Measurements from ENCODE around the gene LRRIQ4. TPM values are rescaled to one million over a fixed set of nuclear protein-coding genes. Genes with fewer than 3 reads are reported as not detected.

The LRRIQ4 gene
- total RNA-seq, 1 donor from 2014 or later = not detected

GRCh38 chr3:169822091-169822490 lies 9.4 kb downstream of the LRRIQ4 start:
- H3K9me3 ChIP-seq (ENCODE audit: insufficient read depth, low read depth, low read length) = no peaks in the 10 kb centered on the region
- H3K9ac ChIP-seq (ENCODE audit: low read length) = no peak overlapping the region
- H3K4me3 Mint-ChIP-seq (ENCODE audit: unreplicated experiment) = no peak overlapping the region
- H3K4me1 Mint-ChIP-seq (ENCODE audit: low read depth, unreplicated experiment) = peaks cover 12% of the 10 kb centered on the region
- no peaks in the 10 kb centered on the region for H3K27me3 ChIP-seq (ENCODE audit: insufficient read depth, low read length)
- H3K36me3 Mint-ChIP-seq (ENCODE audit: low read depth, unreplicated experiment) = no peaks in the 10 kb centered on the region
- H3K4me2 ChIP-seq (ENCODE audit: low read length) = no peak overlapping the region
- FAIRE-seq (no peak), DNase-seq (ENCODE audit: low read depth) (no peak)
- no peaks in the 10 kb centered on the region for H3K9me3 Mint-ChIP-seq (ENCODE audit: unreplicated experiment)
- no peak overlapping the region for H2AFZ ChIP-seq (ENCODE audit: low read depth, low read length)
- H3K27ac ChIP-seq (ENCODE audit: low read depth, low read length) = no peak overlapping the region
- no peak overlapping the region for H3K4me3 ChIP-seq (ENCODE audit: insufficient read depth, low read depth, low read length)
- TF ChIP-seq EZH2 (IDR thresholded peaks at IDR 0.05; ENCODE audit: insufficient read depth, low read length) (no peak), CTCF (IDR thresholded peaks at IDR 0.05; ENCODE audit: insufficient read depth, low read depth, low read length) (no peak)
- H3K36me3 ChIP-seq (ENCODE audit: insufficient read depth, low read length) = no peaks in the 10 kb centered on the region
- H4K20me1 ChIP-seq (ENCODE audit: insufficient read depth, low read length) = no peaks in the 10 kb centered on the region
- H3K27me3 Mint-ChIP-seq (ENCODE audit: low read depth, unreplicated experiment) = no peaks in the 10 kb centered on the region
- no peak overlapping the region for H3K27ac Mint-ChIP-seq (ENCODE audit: unreplicated experiment)
- H3K4me1 ChIP-seq (ENCODE audit: insufficient read depth, low read length) = peaks cover 7% of the 10 kb centered on the region
- H3K79me2 ChIP-seq (ENCODE audit: insufficient read depth, low read length) = no peaks in the 10 kb centered on the region

GRCh38 chr3:169822540-169822939 lies 9.9 kb downstream of the LRRIQ4 start:
- no peak overlapping the region for H3K9ac ChIP-seq (ENCODE audit: low read length)
- H4K20me1 ChIP-seq (ENCODE audit: insufficient read depth, low read length) = no peaks in the 10 kb centered on the region
- H3K79me2 ChIP-seq (ENCODE audit: insufficient read depth, low read length) = no peaks in the 10 kb centered on the region
- no peak overlapping the region for H3K4me2 ChIP-seq (ENCODE audit: low read length)
- H3K4me3 ChIP-seq (ENCODE audit: insufficient read depth, low read depth, low read length) = no peak overlapping the region
- no peak for TF ChIP-seq EZH2 (IDR thresholded peaks at IDR 0.05; ENCODE audit: insufficient read depth, low read length)
- TF ChIP-seq CTCF (IDR thresholded peaks at IDR 0.05; ENCODE audit: insufficient read depth, low read depth, low read length) = no peak
- no peak for DNase-seq (ENCODE audit: low read depth)
- FAIRE-seq = no peak
- Mint-ChIP-seq H3K27ac (ENCODE audit: unreplicated experiment) (no peak overlapping the region), H3K27me3 (ENCODE audit: low read depth, unreplicated experiment) (no peaks in the 10 kb centered on the region), H3K4me1 (ENCODE audit: low read depth, unreplicated experiment) (peaks cover 12% of the 10 kb centered on the region), H3K4me3 (ENCODE audit: unreplicated experiment) (no peak overlapping the region), H3K36me3 (ENCODE audit: low read depth, unreplicated experiment) (no peaks in the 10 kb centered on the region), H3K9me3 (ENCODE audit: unreplicated experiment) (no peaks in the 10 kb centered on the region)
- no peaks in the 10 kb centered on the region for H3K27me3 ChIP-seq (ENCODE audit: insufficient read depth, low read length)
- no peaks in the 10 kb centered on the region for H3K36me3 ChIP-seq (ENCODE audit: insufficient read depth, low read length)
- H3K27ac ChIP-seq (ENCODE audit: low read depth, low read length) = no peak overlapping the region
- no peak overlapping the region for H2AFZ ChIP-seq (ENCODE audit: low read depth, low read length)
- no peaks in the 10 kb centered on the region for H3K9me3 ChIP-seq (ENCODE audit: insufficient read depth, low read depth, low read length)
- H3K4me1 ChIP-seq (ENCODE audit: insufficient read depth, low read length) = peaks cover 7% of the 10 kb centered on the region

- no peaks in the 10 kb centered on the region for H3K36me3 ChIP-seq (ENCODE audit: insufficient read depth, low read length)
- no peaks in the 10 kb centered on the region for H4K20me1 ChIP-seq (ENCODE audit: insufficient read depth, low read length)
- no peak for FAIRE-seq
- Mint-ChIP-seq H3K4me1 (ENCODE audit: low read depth, unreplicated experiment) (peaks cover 12% of the 10 kb centered on the region), H3K27me3 (ENCODE audit: low read depth, unreplicated experiment) (no peaks in the 10 kb centered on the region), H3K27ac (ENCODE audit: unreplicated experiment) (no peak overlapping the region), H3K9me3 (ENCODE audit: unreplicated experiment) (no peaks in the 10 kb centered on the region), H3K36me3 (ENCODE audit: low read depth, unreplicated experiment) (no peaks in the 10 kb centered on the region), H3K4me3 (ENCODE audit: unreplicated experiment) (no peak overlapping the region)
- DNase-seq (ENCODE audit: low read depth) = no peak
- no peak overlapping the region for H3K4me2 ChIP-seq (ENCODE audit: low read length)
- H3K27me3 ChIP-seq (ENCODE audit: insufficient read depth, low read length) = no peaks in the 10 kb centered on the region
- H3K4me1 ChIP-seq (ENCODE audit: insufficient read depth, low read length) = peaks cover 6% of the 10 kb centered on the region
- no peaks in the 10 kb centered on the region for H3K79me2 ChIP-seq (ENCODE audit: insufficient read depth, low read length)
- H3K4me3 ChIP-seq (ENCODE audit: insufficient read depth, low read depth, low read length) = no peak overlapping the region
- no peak overlapping the region for H2AFZ ChIP-seq (ENCODE audit: low read depth, low read length)
- TF ChIP-seq EZH2 (IDR thresholded peaks at IDR 0.05; ENCODE audit: insufficient read depth, low read length) (no peak), CTCF (IDR thresholded peaks at IDR 0.05; ENCODE audit: insufficient read depth, low read depth, low read length) (no peak)
- no peak overlapping the region for H3K9ac ChIP-seq (ENCODE audit: low read length)
- H3K27ac ChIP-seq (ENCODE audit: low read depth, low read length) = no peak overlapping the region
- H3K9me3 ChIP-seq (ENCODE audit: insufficient read depth, low read depth, low read length) = no peaks in the 10 kb centered on the region
These were observed 10.3 kb downstream of the LRRIQ4 start for GRCh38 chr3:169822983-169823382.

Data from astrocyte (in vitro differentiated cells and primary cell).